H1 (cell line): ENCODE data around the gene FXYD7. TPM values are rescaled to one million over a fixed set of nuclear protein-coding genes. Genes with fewer than 3 reads are reported as not detected.

Experiments
- ASH2L ChIP-seq: fragments of 200-600, 300-600 bp; sonication (generic); IDR thresholded peaks from one replicate; pipeline ENCODE4 v1.7.1; 2017; ENCODE audit warnings: low read length
- GABPA ChIP-seq: IDR thresholded peaks from 2 replicates; pipeline ENCODE4 v1.6.1; 2011; ENCODE audit warnings: mild to moderate bottlenecking, low read length, moderate library complexity, borderline replicate concordance; ENCODE audit not compliant: insufficient read depth
- NRF1 ChIP-seq: IDR thresholded peaks from 2 replicates; pipeline ENCODE4 v1.6.1; 2011; ENCODE audit warnings: mild to moderate bottlenecking, low read depth, low read length, improper control_type of control experiment
- RAD21 ChIP-seq, 2 experiments: IDR thresholded peaks in 1 of 2; conservative IDR thresholded peaks in 1 of 2; 2 replicates each; pipeline ENCODE4 v1.6.1; 2011; ENCODE audit warnings: low read depth in 2 of 2, low read length in 2 of 2, improper control_type of control experiment in 1 of 2, inconsistent platforms in 1 of 2, mild to moderate bottlenecking in 1 of 2, moderate library complexity in 1 of 2
- RNF2 ChIP-seq: fragments of 200-900, 300-1000 bp; sonication (generic); IDR thresholded peaks from 2 replicates; pipeline ENCODE4 v1.7.1; 2016; ENCODE audit warnings: borderline replicate concordance, low read depth, mild to moderate bottlenecking, antibody characterized with exemption, low read length; ENCODE audit not compliant: poor library complexity, severe bottlenecking; ENCODE audit errors: missing control alignments
- polyA plus RNA-seq, 7 experiments: library from polyadenylated mRNA; depleted of rRNA in 3 of 7; stranded (reverse) in 5 of 7; unstranded in 2 of 7; fragments of >200 nt in 5 of 7; fragments of 200-250 nt in 2 of 7; gene quantifications; 1 replicate in 5 of 7; 2 replicates in 1 of 7; 4 replicates in 1 of 7; pipeline versions ENCODE4 v1.2.1 to v1.2.3, GENCODE V29; 2011 to 2013; ENCODE audit warnings: missing spikeins in 2 of 7, mixed read lengths in 2 of 7
- total RNA-seq: library from RNA; stranded (reverse); fragmentation: NEBNext Ultra II Directional; extraction: Animal tissue kit (Norgen Biotek cat#: 25700); gene quantifications from 2 replicates; pipeline ENCODE4 v1.2.1, GENCODE V29; 2021
- TF ChIP-seq, protein P1 (sequence below): IDR thresholded peaks from 2 replicates; pipeline ENCODE4 v1.6.1; 2012; ENCODE audit warnings: low read length, inconsistent platforms

The FXYD7 gene
- total and polyA plus RNA-seq, 2 of the 8 experiments (the other 6 are each of a cell fraction or from before 2014, with no cell fraction given), result 12.1 to 14.3 TPM

GRCh38 chr19:35126624-35126959, 16.5 kb upstream of the FXYD7 start (continued):
- TF ChIP-seq GABPA (no peak), ASH2L (no peak), RAD21 (IDR thresholded peaks at IDR 0.05 in 1 of 2, conservative IDR thresholded peaks at IDR 0.05 in 1 of 2; ENCODE audit: low read depth in 2 of 2, low read length in 2 of 2) (no peak), RNF2 (no peak), NRF1 (no peak)
- TF ChIP-seq, protein P1, sequence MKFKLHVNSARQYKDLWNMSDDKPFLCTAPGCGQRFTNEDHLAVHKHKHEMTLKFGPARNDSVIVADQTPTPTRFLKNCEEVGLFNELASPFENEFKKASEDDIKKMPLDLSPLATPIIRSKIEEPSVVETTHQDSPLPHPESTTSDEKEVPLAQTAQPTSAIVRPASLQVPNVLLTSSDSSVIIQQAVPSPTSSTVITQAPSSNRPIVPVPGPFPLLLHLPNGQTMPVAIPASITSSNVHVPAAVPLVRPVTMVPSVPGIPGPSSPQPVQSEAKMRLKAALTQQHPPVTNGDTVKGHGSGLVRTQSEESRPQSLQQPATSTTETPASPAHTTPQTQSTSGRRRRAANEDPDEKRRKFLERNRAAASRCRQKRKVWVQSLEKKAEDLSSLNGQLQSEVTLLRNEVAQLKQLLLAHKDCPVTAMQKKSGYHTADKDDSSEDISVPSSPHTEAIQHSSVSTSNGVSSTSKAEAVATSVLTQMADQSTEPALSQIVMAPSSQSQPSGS, result no peak
- TF ChIP-seq, all 59 proteins: peak for 0
